Upper lobe of left lung (tissue), 6 donors: ENCODE data around the gene CCDC174. TPM values are rescaled to one million over a fixed set of nuclear protein-coding genes. Genes with fewer than 3 reads are reported as not detected.

Experiments
- ATAC-seq, 2 donors: fragments of 200-7000 bp; cut with Tn5 transposase; one replicate each; pipeline ENCODE4 v1.9.1; 2022; ENCODE audit warnings: mild to moderate bottlenecking in 2 of 2, moderate library complexity in 2 of 2; ENCODE audit not compliant: low FRiP score in 2 of 2
- DNase-seq, 2 donors: peaks; one replicate each; pipeline ENCODE4 v3.0.0-alpha.2; 2019 to 2020
- H3K27ac ChIP-seq, 4 donors: fragments of 200-600 bp; sonication (generic); one replicate each; pipeline ENCODE4 v1.5.1; 2016 to 2019
- H3K27me3 ChIP-seq, 4 donors: fragments of 200-600 bp; sonication (generic); one replicate each; pipeline ENCODE4 v1.5.1; 2017 to 2019
- H3K36me3 ChIP-seq, 4 donors: fragments of 200-600 bp; sonication (generic); one replicate each; pipeline ENCODE4 v1.5.1; 2016 to 2019
- H3K4me1 ChIP-seq, 4 donors: fragments of 200-600 bp; sonication (generic); one replicate each; pipeline ENCODE4 v1.5.1; 2018 to 2019
- H3K4me3 ChIP-seq, 4 donors: fragments of 200-600 bp; sonication (generic); one replicate each; pipeline ENCODE4 v1.5.1; 2017 to 2019; ENCODE audit warnings: mild to moderate bottlenecking in 2 of 4, moderate library complexity in 1 of 4
- H3K9me3 ChIP-seq, 4 donors: fragments of 200-600 bp; sonication (generic); one replicate each; pipeline ENCODE4 v1.5.1; 2018 to 2019
- EP300 ChIP-seq, 4 donors: sonication (generic); formaldehyde crosslinking; IDR thresholded peaks; one replicate each; pipeline ENCODE4 v1.5.1; 2017; ENCODE audit warnings: antibody characterized with exemption in 4 of 4, control low read depth in 2 of 4
- POLR2A ChIP-seq, 4 donors: fragments of 450-650 bp; IDR thresholded peaks; one replicate each; pipeline ENCODE4 v1.5.1; 2016 to 2017; ENCODE audit warnings: antibody characterized with exemption in 4 of 4, mild to moderate bottlenecking in 2 of 4
- POLR2AphosphoS5 ChIP-seq, 2 donors: sonication (generic); formaldehyde crosslinking; IDR thresholded peaks; one replicate each; pipeline ENCODE4 v1.5.1; 2017; ENCODE audit warnings: antibody characterized with exemption in 2 of 2
- WGBS, 2 donors: methylation state at CpG; one replicate each; pipeline ENCODE4 v1.1.5; 2017 to 2018; 5-methylcytosine and 5-hydroxymethylcytosine counted together
- total RNA-seq, 6 donors: library from RNA; depleted of rRNA in 4 of 6; stranded (reverse); fragments of >200 nt in 4 of 6; gene quantifications; one replicate each; pipeline versions ENCODE4 v1.1.0 to v1.2.1, GENCODE V29; 2016 to 2021
- TF ChIP-seq, protein P1 (sequence below), 6 experiments: fragments of 450-650 bp in 4 of 6; fragments of 200-600 bp in 2 of 6; sonication (generic) in 2 of 6; IDR thresholded peaks; one replicate each; pipeline ENCODE4 v1.5.1; 2016 to 2019; ENCODE audit warnings: antibody characterized with exemption in 6 of 6
- donor health status: DM: no; HTN: no; CAD: no; lungs with moderate emphysema.
- donor health status: DM: no; HTN: yes; CAD: no; lungs with severe emphysema.

CCDC174 gene
- total RNA-seq, 6 donors from 2014 or later, result 14.1 to 28.3 (median 21.8) TPM

DNA sequence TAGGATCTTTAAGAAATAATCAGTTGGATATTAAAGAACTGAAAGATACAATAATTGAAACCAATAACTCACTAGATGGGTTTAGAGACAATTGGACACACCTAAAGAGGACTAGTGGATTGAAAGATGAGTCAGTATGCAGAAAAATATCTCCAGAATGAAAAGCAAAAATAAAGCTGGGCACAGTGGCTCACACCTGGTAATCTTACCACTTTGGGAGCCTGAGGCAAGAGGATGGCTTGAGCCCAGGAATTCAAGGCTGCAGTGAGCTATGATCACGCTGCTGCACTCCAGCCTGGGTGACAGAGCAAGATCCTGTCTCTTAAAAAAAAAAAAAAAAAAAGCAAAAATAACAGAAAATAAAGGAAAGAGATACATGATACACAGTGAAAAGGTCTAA is 37.4 kb upstream of the CCDC174 start:
- H3K4me1 ChIP-seq, result no peaks in the 10 kb centered on the region
- H3K27me3 ChIP-seq, result no peaks in the 10 kb centered on the region
- TF ChIP-seq POLR2AphosphoS5 (IDR thresholded peaks at IDR 0.05) (no peak), POLR2A (IDR thresholded peaks at IDR 0.05) (no peak), EP300 (IDR thresholded peaks at IDR 0.05) (no peak)
- TF ChIP-seq, protein P1, sequence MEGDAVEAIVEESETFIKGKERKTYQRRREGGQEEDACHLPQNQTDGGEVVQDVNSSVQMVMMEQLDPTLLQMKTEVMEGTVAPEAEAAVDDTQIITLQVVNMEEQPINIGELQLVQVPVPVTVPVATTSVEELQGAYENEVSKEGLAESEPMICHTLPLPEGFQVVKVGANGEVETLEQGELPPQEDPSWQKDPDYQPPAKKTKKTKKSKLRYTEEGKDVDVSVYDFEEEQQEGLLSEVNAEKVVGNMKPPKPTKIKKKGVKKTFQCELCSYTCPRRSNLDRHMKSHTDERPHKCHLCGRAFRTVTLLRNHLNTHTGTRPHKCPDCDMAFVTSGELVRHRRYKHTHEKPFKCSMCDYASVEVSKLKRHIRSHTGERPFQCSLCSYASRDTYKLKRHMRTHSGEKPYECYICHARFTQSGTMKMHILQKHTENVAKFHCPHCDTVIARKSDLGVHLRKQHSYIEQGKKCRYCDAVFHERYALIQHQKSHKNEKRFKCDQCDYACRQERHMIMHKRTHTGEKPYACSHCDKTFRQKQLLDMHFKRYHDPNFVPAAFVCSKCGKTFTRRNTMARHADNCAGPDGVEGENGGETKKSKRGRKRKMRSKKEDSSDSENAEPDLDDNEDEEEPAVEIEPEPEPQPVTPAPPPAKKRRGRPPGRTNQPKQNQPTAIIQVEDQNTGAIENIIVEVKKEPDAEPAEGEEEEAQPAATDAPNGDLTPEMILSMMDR (IDR thresholded peaks at IDR 0.05), result no peak
- ATAC-seq (no peak), DNase-seq (no peak)
- no peak overlapping the region for H3K27ac ChIP-seq
- H3K4me3 ChIP-seq, result no peak overlapping the region
- WGBS, 2 donors, result 88 to 97% methylated on average over 1 of the region's 1 CpG
- H3K36me3 ChIP-seq, result no peaks in the 10 kb centered on the region
- H3K9me3 ChIP-seq, result peaks cover 0 to 5% (median 0%) of the 10 kb centered on the region in 4 donors

DNA sequence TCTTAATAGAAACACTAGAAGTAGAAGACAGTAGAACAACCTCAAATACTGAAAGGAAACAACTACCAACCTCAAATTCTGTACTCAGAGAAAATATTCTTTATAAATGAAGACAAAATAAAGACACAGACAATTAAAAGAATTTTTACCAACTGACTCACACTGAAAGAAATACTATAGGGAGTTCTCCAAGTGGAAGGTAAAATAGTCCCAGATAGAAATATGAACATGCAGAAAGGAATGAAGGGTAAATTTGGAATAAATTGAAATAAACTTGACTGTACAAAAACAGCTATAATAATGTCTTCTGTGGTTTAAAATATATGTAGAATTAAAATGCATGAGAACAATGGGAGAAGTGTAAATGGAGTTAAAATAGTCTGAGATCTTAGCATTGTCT is 36.7 kb upstream of the CCDC174 start:
- Histone ChIP-seq H3K4me1 (no peaks in the 10 kb centered on the region), H3K4me3 (no peak overlapping the region), H3K27me3 (no peaks in the 10 kb centered on the region), H3K36me3 (no peaks in the 10 kb centered on the region), H3K9me3 (peaks cover 0 to 5% (median 0%) of the 10 kb centered on the region in 4 donors), H3K27ac (no peak overlapping the region)
- DNase-seq (no peak), ATAC-seq (no peak)
- TF ChIP-seq POLR2A (IDR thresholded peaks at IDR 0.05), result no peak
- no peak for TF ChIP-seq POLR2AphosphoS5 (IDR thresholded peaks at IDR 0.05)
- TF ChIP-seq, protein P1 (IDR thresholded peaks at IDR 0.05), result no peak
- TF ChIP-seq EP300 (IDR thresholded peaks at IDR 0.05), result no peak

DNA sequence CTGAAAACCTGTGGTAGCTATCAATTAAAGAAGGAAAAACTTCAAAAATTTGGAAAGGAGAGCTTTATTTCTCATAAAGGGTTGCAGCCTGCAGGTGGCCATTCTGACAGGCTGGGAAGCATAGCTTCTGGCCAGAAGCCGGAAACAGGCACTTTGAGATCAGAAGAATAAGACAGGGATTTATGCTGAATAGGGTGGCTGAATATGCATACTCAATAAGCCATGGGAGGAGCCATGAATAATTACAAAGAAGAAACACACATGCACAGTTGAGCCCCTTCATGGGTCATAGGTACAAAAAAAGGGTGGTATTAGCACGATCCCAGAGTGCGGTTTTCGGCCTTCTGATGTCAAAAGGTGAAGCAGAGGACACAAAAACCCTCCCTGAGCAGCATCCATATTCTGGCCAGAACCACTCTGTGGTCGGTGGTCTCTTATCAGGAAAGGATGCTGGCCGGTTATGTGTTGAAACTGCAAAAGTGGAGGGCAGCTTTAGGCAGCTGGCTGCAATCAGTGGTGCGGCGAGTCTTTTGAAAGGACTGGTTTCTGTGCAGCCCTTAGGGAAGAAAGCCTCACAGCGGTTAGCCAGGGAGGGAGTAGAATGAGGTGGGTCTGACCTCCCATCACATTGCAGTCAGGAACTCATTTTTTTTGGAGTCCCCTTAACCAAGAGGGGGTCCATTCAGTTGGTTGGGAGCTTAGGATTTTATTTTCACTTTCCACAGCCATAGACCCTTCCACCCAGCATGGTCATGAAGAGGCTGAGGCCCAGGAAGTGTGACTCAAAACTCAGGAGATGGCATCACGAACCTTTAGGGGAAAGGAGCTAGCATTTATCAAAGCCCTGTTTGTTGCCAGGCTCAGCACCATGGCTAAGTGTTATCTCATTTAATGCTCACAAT is 34.7 kb upstream of the CCDC174 start:
- Histone ChIP-seq H3K27ac (no peak overlapping the region), H3K4me1 (no peaks in the 10 kb centered on the region), H3K27me3 (no peaks in the 10 kb centered on the region), H3K4me3 (no peak overlapping the region), H3K36me3 (no peaks in the 10 kb centered on the region), H3K9me3 (peaks cover 0 to 5% (median 0%) of the 10 kb centered on the region in 4 donors)
- DNase-seq (no peak), ATAC-seq (no peak)
- 74 to 81% methylated on average over 10 of the region's 10 CpGs for WGBS, 2 donors
- no peak for TF ChIP-seq POLR2A (IDR thresholded peaks at IDR 0.05)
- TF ChIP-seq, protein P1 (IDR thresholded peaks at IDR 0.05), result no peak
- TF ChIP-seq EP300 (IDR thresholded peaks at IDR 0.05), result no peak
- no peak for TF ChIP-seq POLR2AphosphoS5 (IDR thresholded peaks at IDR 0.05)

DNA sequence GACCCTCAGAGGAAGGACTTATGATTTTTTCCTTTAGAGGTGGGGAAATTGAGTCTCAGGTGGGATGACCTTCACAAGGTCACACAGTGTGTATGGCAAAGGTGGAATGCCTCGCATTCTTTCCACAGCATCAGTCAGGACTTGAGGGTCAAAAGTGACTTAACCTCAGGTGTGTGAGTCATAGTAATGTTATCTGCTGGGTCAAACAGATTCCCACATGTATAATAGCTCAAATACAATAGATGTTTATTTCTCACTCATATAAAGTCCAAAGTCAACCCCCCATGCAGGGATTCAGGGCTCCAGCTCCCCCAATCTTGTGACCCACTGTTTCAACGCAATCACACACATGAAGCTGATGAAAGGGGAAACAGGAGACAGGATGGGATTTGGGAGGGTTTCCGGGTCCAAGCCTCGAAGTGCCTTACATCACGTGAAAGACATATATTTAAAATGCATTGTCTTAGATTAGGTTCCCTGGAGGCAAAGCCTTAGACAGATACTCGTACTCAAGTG is 34.0 kb upstream of the CCDC174 start:
- Histone ChIP-seq H3K36me3 (no peaks in the 10 kb centered on the region), H3K27me3 (no peaks in the 10 kb centered on the region), H3K27ac (no peak overlapping the region), H3K9me3 (peaks cover 0 to 5% (median 0%) of the 10 kb centered on the region in 4 donors), H3K4me3 (no peak overlapping the region), H3K4me1 (no peaks in the 10 kb centered on the region)
- 80% methylated on average over 6 of the region's 6 CpGs for WGBS, 2 donors
- ATAC-seq (no peak), DNase-seq (no peak)
- TF ChIP-seq POLR2AphosphoS5 (IDR thresholded peaks at IDR 0.05), result no peak
- TF ChIP-seq, protein P1 (IDR thresholded peaks at IDR 0.05), result no peak
- no peak for TF ChIP-seq EP300 (IDR thresholded peaks at IDR 0.05)
- TF ChIP-seq POLR2A (IDR thresholded peaks at IDR 0.05), result no peak
